A673 (cell line): ENCODE results near the gene AGAP1. TPM values are rescaled to one million over a fixed set of nuclear protein-coding genes. Genes with fewer than 3 reads are reported as not detected.

Source experiments
- BruUV-seq: library from RNA; stranded (reverse); fragments of 400-500 nt; replicated peaks from 2 replicates; lab custom pipeline; 2021; lab: Mats Ljungman, UMichigan
- CTCF ChIA-PET: fragments of 300-600 bp; sonication (Branson Sonifier 250); formaldehyde crosslinking; loops from one replicate; lab custom pipeline; 2022; ENCODE audit warnings: antibody characterized with exemption; lab: Charles Lee
- POLR2A ChIA-PET: fragments of 300-600 bp; sonication (Branson Sonifier 250); formaldehyde crosslinking; loops from one replicate; lab custom pipeline; 2022; ENCODE audit warnings: antibody characterized with exemption; ENCODE audit not compliant: low non-redundant PET; lab: Charles Lee
- DNase-seq: peaks from one replicate; pipeline ENCODE4 v3.0.0-alpha.2; 2015; ENCODE audit warnings: low spot score
- H3K27ac ChIP-seq: fragments of 200-600 bp; sonication (generic); 2 replicates; pipeline ENCODE4 v1.5.1; 2016; ENCODE audit warnings: mixed run types, low read depth, mild to moderate bottlenecking, mixed read lengths, antibody characterized with exemption, low read length; ENCODE audit not compliant: poor library complexity, severe bottlenecking
- H3K27me3 ChIP-seq: fragments of 200-600 bp; sonication (generic); replicated peaks from 2 replicates; pipeline ENCODE4 v1.6.1; 2017; ENCODE audit warnings: mixed run types, low read depth, mild to moderate bottlenecking, mixed read lengths, antibody characterized with exemption, low read length; ENCODE audit not compliant: insufficient read depth, poor library complexity
- H3K36me3 ChIP-seq: fragments of 200-600 bp; sonication (generic); 2 replicates; pipeline ENCODE4 v1.6.1; 2016; ENCODE audit warnings: mixed run types, mild to moderate bottlenecking, mixed read lengths, antibody characterized with exemption, low read length; ENCODE audit not compliant: insufficient read depth, poor library complexity, severe bottlenecking
- H3K4me1 ChIP-seq: fragments of 200-600 bp; sonication (generic); 2 replicates; pipeline ENCODE4 v1.6.1; 2017; ENCODE audit warnings: mixed run types, mild to moderate bottlenecking, mixed read lengths, antibody characterized with exemption, low read length; ENCODE audit not compliant: insufficient read depth, poor library complexity, severe bottlenecking
- H3K4me3 ChIP-seq: fragments of 200-600 bp; sonication (generic); 2 replicates; pipeline ENCODE4 v1.5.1; 2016; ENCODE audit warnings: low read depth, mixed run types, mild to moderate bottlenecking, mixed read lengths, low read length; ENCODE audit not compliant: poor library complexity, severe bottlenecking
- H3K9me3 ChIP-seq: fragments of 200-600 bp; sonication (generic); 2 replicates; pipeline ENCODE4 v1.6.1; 2016; ENCODE audit warnings: mixed run types, low read depth, mild to moderate bottlenecking, mixed read lengths, antibody characterized with exemption, low read length; ENCODE audit not compliant: poor library complexity, severe bottlenecking
- EZH2 ChIP-seq: fragments of 200-600 bp; sonication (generic); IDR thresholded peaks from 2 replicates; pipeline ENCODE4 v1.6.1; 2017; ENCODE audit warnings: borderline replicate concordance, low read depth, mild to moderate bottlenecking, mixed read lengths, antibody characterized with exemption, low read length; ENCODE audit not compliant: poor library complexity, severe bottlenecking
- intact Hi-C: fragments of 100-400 bp; cut with micrococcal nuclease; formaldehyde crosslinking; loops from one replicate; pipeline ENCODE4 v1.10.0; 2022; ENCODE audit not compliant: unreplicated experiment
- total RNA-seq: library from RNA; stranded (reverse); gene quantifications from 2 replicates; pipeline ENCODE4 v1.2.3, GENCODE V29; 2021
- TF ChIP-seq, protein P1 (sequence below): fragments of 300-800, 200-600 bp; sonication (generic); conservative IDR thresholded peaks from 2 replicates; pipeline ENCODE4 v1.5.1; 2017; ENCODE audit warnings: low read depth, mild to moderate bottlenecking, antibody characterized with exemption, low read length, moderate library complexity, mixed read lengths

AGAP1 gene
- total RNA-seq, 1 experiment from 2014 or later = 25.3 TPM

DNA sequence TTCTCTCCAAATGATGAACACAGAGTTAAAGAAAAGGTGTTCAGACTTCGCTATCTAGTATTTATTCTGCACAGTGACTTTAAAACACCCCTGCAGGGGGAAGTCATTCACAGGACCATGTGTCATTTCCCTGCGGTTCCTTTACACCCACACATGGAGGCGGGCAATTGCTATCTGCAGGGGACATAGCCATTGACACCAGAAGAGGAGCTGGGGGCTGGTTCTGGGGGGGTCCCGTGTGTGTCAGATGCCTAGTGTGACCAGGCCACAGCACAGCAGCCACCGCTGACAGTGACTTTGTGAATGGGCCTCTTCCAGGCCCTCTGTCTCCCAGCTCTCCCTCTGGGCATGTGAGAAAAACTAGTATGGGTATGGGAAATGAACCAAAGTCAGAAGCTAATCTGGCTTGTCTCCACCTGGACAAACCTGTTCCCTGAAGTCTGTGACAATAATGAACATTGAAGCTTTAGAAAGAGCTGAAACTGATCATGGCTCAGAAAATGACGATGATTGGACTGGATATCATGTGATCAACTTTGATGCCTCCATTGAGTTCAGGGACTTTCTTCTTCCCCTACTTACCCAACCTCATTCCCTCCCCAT lies 681.8 kb downstream of the AGAP1 start:
- Histone ChIP-seq H3K9me3 (no peaks in the 10 kb centered on the region), H3K4me1 (peaks cover 40% of the 10 kb centered on the region), H3K27me3 (peaks cover 82% of the 10 kb centered on the region), H3K4me3 (no peak overlapping the region), H3K27ac (no peak overlapping the region), H3K36me3 (no peaks in the 10 kb centered on the region)
- no peak for DNase-seq
- intact Hi-C loops = loop anchor here (5.0 kb wide), 3 partner anchors 88 to 383 kb away; no protein-coding TSS in a partner anchor
- BruUV-seq = no TSS peak
- TF ChIP-seq, protein P1, sequence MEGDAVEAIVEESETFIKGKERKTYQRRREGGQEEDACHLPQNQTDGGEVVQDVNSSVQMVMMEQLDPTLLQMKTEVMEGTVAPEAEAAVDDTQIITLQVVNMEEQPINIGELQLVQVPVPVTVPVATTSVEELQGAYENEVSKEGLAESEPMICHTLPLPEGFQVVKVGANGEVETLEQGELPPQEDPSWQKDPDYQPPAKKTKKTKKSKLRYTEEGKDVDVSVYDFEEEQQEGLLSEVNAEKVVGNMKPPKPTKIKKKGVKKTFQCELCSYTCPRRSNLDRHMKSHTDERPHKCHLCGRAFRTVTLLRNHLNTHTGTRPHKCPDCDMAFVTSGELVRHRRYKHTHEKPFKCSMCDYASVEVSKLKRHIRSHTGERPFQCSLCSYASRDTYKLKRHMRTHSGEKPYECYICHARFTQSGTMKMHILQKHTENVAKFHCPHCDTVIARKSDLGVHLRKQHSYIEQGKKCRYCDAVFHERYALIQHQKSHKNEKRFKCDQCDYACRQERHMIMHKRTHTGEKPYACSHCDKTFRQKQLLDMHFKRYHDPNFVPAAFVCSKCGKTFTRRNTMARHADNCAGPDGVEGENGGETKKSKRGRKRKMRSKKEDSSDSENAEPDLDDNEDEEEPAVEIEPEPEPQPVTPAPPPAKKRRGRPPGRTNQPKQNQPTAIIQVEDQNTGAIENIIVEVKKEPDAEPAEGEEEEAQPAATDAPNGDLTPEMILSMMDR = no peak
- no peak for TF ChIP-seq EZH2
- ChIA-PET POLR2A (interaction anchor here (0.7 kb wide), 1 partner anchor 314 kb away, joined by 7 read pairs; no protein-coding TSS in a partner anchor), CTCF (no interaction called here)

DNA sequence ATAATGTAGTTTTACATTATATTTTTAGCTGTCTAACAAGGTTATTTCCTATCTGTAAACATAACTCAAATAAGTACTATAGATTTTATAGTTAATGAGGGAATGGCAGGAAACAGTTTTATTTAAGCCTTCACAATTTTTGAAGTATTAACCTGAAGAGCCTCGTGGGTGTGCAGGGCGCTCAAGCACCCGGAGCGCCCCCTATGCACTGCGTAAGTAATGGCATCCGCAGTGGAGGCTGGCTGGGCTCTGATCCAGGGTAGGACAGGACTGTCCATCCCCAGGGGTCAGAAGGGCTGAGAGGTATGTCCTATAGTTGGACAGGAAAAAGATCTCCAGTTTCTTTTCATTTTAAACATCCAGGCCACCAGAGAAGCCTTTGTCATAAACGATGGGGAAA lies 682.6 kb downstream of the AGAP1 start:
- TF ChIP-seq, protein P1 = peak; percentile 87
- no peak for TF ChIP-seq EZH2
- Histone ChIP-seq H3K27me3 (peaks cover 75% of the 10 kb centered on the region), H3K4me3 (no peak overlapping the region), H3K9me3 (no peaks in the 10 kb centered on the region), H3K27ac (no peak overlapping the region), H3K4me1 (peaks cover 35% of the 10 kb centered on the region), H3K36me3 (no peaks in the 10 kb centered on the region)
- ChIA-PET CTCF (no interaction called here), POLR2A (no interaction called here)
- BruUV-seq = no TSS peak
- peak; percentile 67 for DNase-seq
- intact Hi-C loops = loop anchor here (5.0 kb wide), 3 partner anchors 89 to 384 kb away; no protein-coding TSS in a partner anchor

- intact Hi-C loops = loop anchor here (5.0 kb wide), 3 partner anchors 90 to 385 kb away; no protein-coding TSS in a partner anchor
- H3K36me3 ChIP-seq = no peaks in the 10 kb centered on the region
- POLR2A ChIA-PET = no interaction called here
- DNase-seq = no peak
- CTCF ChIA-PET = interaction anchor here (1.0 to 2.0 kb wide), 4 partner anchors 11 to 411 kb away, joined by 3 to 30 read pairs (median 8); no protein-coding TSS in a partner anchor
- H3K4me3 ChIP-seq = no peak overlapping the region
- H3K27me3 ChIP-seq = peaks cover 69% of the 10 kb centered on the region
- no peak for TF ChIP-seq EZH2
- TF ChIP-seq, protein P1 = no peak
- no peak overlapping the region for H3K27ac ChIP-seq
- BruUV-seq = no TSS peak
- peaks cover 30% of the 10 kb centered on the region for H3K4me1 ChIP-seq
- H3K9me3 ChIP-seq = no peaks in the 10 kb centered on the region
Observed at GRCh38 chr2:236176951-236177350, 683.1 kb downstream of the AGAP1 start.
